ENCODE measurements around the gene RBM15B. TPM values are rescaled to one million over a fixed set of nuclear protein-coding genes. Genes with fewer than 3 reads are reported as not detected.

The RBM15B gene
- total RNA-seq, 1 donor from 2014 or later, result 37.4 TPM

DNA sequence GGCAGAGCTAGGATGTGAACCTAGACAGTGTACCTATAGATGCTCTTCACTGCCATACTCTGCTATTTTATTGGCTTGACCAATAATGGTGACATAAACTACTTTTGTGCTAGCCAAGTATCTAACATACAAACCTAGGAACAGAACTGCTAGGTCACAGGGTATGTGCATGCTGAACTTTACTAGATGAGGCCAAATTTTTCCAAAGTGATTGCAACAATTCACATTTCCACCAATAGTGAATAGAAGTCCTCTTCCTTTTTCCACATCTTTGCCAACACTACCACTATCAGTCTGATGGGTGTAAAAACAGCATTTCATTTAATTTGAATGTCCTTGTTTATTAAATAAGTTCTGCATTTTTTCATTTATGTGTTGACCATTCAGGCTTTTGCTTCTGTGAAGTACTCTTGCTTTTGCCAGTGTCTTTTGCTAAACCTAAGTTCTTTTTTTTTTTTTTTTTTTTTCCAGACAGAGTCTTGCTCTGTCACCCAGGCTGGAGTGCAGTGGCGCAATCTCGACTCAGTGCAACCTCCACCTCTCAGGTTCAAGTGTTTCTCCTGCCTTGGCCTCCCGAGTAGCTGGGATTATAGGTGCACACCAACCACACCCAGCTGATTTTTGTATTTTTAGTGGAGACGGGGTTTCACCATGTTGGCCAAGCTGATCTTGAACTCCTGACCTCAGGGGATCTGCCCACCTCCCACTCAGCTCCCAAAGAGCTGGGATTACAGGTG is 54.6 kb downstream of the RBM15B start:
- no peak for DNase-seq (ENCODE audit: low read depth)

Other genes starting within 250 kb of the RBM15B start
- gene MANF, start 6.0 kb upstream of the RBM15B start, total RNA-seq, result 51.6 and 201 TPM in 2 replicates
- 14.6 and 27.9 TPM in 2 replicates for gene DCAF1, start 108.7 kb downstream of the RBM15B start, total RNA-seq
- gene RAD54L2, start 147.4 kb downstream of the RBM15B start, total RNA-seq, result 9.6 and 20.3 TPM in 2 replicates

Data from renal cortical epithelial cell (primary cell).